Activated naive CD8-positive, alpha-beta T cell treated with anti-CD3 and anti-CD28 coated beads, Interleukin-2, amount 50 U/mL, for 16 hours (primary cell): ENCODE measurements around the gene MOB3C.

Experiments
- DNase-seq: peaks from one replicate; pipeline ENCODE4 v3.0.0-alpha.2; 2020; ENCODE audit warnings: low read depth, low spot score

The MOB3C gene

GRCh38 chr1:46606255-46606965, 10.2 kb downstream of the MOB3C start:
- no peak for DNase-seq

- no peak for DNase-seq
Observed at GRCh38 chr1:46605232-46605631, 11.4 kb downstream of the MOB3C start.

GRCh38 chr1:46603858-46604549, 12.6 kb downstream of the MOB3C start, which contains the start of gene MKNK1:
MKNK1 (minus strand) TSS chr1:46604268; CDS start chr1:46583327, 20,941 bp downstream.
- DNase-seq = peak; percentile 95

GRCh38 chr1:46603481-46603857, 13.1 kb downstream of the MOB3C start:
- DNase-seq = no peak

- DNase-seq = no peak
Observed at GRCh38 chr1:46601257-46602007, 15.2 kb downstream of the MOB3C start.

GRCh38 chr1:46599059-46599970, 17.3 kb downstream of the MOB3C start:
- DNase-seq = no peak

- no peak for DNase-seq
Observed at GRCh38 chr1:46596846-46597245, 19.8 kb downstream of the MOB3C start.

GRCh38 chr1:46596036-46596435, 20.6 kb downstream of the MOB3C start:
- no peak for DNase-seq

- no peak for DNase-seq
Observed at GRCh38 chr1:46595127-46595526, 21.5 kb downstream of the MOB3C start.

GRCh38 chr1:46594063-46594462, 22.5 kb downstream of the MOB3C start:
- no peak for DNase-seq

GRCh38 chr1:46592823-46593222, 23.8 kb downstream of the MOB3C start:
- no peak for DNase-seq

GRCh38 chr1:46589529-46589928, 27.1 kb downstream of the MOB3C start:
- no peak for DNase-seq

GRCh38 chr1:46587069-46587468, 29.5 kb downstream of the MOB3C start:
- no peak for DNase-seq

GRCh38 chr1:46585312-46585938, 31.2 kb downstream of the MOB3C start:
- DNase-seq = no peak

- no peak for DNase-seq
Observed at GRCh38 chr1:46583494-46583893, 33.1 kb downstream of the MOB3C start.

GRCh38 chr1:46582972-46583371, 33.6 kb downstream of the MOB3C start:
- DNase-seq = no peak

- DNase-seq = no peak
Observed at GRCh38 chr1:46581681-46582455, 34.7 kb downstream of the MOB3C start.

- no peak for DNase-seq
Observed at GRCh38 chr1:46580140-46580903, 36.3 kb downstream of the MOB3C start.

- no peak for DNase-seq
Observed at GRCh38 chr1:46577671-46578070, 38.9 kb downstream of the MOB3C start.
